Measurements from ENCODE around the gene CFAP74. TPM values are rescaled to one million over a fixed set of nuclear protein-coding genes. Genes with fewer than 3 reads are reported as not detected.

The CFAP74 gene
- polyA plus RNA-seq, 1 experiment, result not detected

DNA sequence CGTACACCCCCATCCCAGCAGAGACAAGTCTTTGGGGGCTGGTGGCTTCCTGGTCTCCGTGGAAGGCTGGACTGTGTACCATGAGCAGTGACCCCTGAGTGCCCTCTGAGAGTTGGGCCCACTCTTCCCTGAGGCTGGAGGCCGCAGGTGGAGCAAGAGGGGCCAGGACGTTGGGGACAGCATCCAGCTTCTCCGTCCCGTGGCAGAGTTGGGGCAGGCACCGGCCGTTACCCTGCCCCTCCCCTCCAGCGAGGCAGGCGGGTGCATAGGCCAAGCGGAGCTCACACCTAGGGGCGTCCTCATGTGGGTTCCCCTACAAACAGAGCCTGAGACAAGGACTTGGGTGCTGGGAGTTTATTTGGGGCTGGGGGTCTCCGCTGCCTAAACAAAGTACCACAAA is 29.6 kb upstream of the CFAP74 start:
- Histone ChIP-seq H3K4me3 (ENCODE audit: low read depth, low read length) (no peak overlapping the region), H3K27ac (ENCODE audit: low read depth, low read length) (no peak overlapping the region), H3K9me3 (ENCODE audit: control insufficient read depth, insufficient read depth, low read length) (no peaks in the 10 kb centered on the region; the same call in 1 of the 2 replicates), H3K27me3 (ENCODE audit: control insufficient read depth, insufficient read depth, low read length) (peaks cover 17% of the 10 kb centered on the region)
- TF ChIP-seq, protein P1, sequence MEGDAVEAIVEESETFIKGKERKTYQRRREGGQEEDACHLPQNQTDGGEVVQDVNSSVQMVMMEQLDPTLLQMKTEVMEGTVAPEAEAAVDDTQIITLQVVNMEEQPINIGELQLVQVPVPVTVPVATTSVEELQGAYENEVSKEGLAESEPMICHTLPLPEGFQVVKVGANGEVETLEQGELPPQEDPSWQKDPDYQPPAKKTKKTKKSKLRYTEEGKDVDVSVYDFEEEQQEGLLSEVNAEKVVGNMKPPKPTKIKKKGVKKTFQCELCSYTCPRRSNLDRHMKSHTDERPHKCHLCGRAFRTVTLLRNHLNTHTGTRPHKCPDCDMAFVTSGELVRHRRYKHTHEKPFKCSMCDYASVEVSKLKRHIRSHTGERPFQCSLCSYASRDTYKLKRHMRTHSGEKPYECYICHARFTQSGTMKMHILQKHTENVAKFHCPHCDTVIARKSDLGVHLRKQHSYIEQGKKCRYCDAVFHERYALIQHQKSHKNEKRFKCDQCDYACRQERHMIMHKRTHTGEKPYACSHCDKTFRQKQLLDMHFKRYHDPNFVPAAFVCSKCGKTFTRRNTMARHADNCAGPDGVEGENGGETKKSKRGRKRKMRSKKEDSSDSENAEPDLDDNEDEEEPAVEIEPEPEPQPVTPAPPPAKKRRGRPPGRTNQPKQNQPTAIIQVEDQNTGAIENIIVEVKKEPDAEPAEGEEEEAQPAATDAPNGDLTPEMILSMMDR (IDR thresholded peaks at IDR 0.05; ENCODE audit: low read depth, low read length), result no peak
- ChIA-PET POLR2A (no interaction called here), CTCF (no interaction called here)
- no peak for DNase-seq (ENCODE audit: low read depth, low spot score)

DNA sequence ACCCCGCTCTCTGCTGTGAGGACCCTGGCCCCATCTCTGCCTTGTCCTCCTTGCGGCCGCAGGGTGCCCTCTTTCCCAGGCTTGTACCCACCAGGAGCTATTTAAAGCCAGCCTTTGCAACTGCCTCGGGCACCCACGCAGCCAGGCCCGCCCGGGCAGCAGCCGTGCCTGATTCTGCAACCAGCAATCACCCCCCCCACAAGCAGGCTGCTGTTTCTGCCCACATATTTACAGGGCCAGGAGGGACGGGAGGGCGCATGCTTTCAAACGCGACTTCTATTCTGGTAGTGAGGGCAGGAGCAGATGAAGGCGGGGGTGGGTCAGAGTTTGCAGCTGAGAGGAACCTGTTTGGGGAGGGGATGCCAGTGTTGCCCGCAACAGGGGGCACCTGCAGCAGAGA is 29.2 kb upstream of the CFAP74 start:
- ChIA-PET CTCF (interaction anchor here (2.7 kb wide), 1 partner anchor 12 kb away, joined by 13 read pairs; no protein-coding TSS in a partner anchor), POLR2A (no interaction called here)

DNA sequence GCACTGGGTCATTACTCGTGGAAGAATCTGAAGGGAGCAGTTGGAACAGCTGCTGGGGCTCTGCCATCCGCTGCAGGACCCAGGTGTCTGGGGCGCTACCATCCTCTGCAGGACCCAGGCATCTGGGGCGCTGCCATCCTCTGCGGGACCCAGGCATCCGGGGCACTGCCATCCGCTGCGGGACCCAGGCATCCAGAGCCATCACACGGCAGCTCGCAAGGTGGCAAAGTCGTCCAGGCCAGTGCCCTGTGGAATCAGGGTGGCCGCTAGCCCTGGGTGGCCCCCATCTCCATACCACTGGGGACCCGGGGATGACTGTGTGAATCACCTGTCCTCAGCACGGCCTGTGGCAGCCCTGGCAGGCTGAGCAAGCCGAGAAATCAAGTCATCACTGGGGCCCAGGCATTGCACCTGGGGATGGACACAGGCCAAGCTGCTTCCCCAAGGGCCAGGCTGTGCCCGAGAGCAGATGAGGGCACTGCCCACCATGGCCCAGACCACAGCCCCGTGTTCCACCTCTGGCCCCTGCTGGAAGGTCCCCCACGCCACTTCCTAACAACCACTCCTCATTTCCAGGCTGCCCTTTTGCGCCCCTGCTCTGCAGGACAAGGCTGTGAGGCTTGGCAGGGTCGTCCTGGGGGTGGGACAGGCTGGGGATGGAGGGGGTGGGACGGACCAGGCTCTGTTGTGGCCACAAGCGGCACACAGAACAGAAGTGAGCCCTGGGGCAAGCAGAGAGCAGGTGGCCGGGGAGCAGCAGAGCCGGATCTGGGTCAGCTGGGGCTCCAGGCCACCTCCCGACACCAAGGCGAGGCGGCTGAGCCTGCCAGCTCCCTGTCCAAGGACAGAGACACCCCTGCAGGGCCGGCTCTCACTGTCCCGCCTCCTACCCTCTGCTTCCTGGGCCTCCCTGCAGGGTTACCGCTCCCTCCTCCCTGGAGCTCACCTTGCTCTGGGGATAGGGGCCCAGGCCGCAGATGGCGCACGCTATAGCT is 28.3 kb upstream of the CFAP74 start:
- Histone ChIP-seq H3K4me3 (ENCODE audit: low read depth, low read length) (no peak overlapping the region), H3K27ac (ENCODE audit: low read depth, low read length) (no peak overlapping the region), H3K9me3 (ENCODE audit: control insufficient read depth, insufficient read depth, low read length) (no peaks in the 10 kb centered on the region; the same call in 1 of the 2 replicates), H3K27me3 (ENCODE audit: control insufficient read depth, insufficient read depth, low read length) (peaks cover 24% of the 10 kb centered on the region)
- TF ChIP-seq, protein P1 (IDR thresholded peaks at IDR 0.05; ENCODE audit: low read depth, low read length), result no peak
- ChIA-PET CTCF (interaction anchor here (0.5 to 2.7 kb wide), 2 partner anchors 13 to 88 kb away, joined by 3 to 13 read pairs; no protein-coding TSS in a partner anchor), POLR2A (no interaction called here)
- DNase-seq (ENCODE audit: low read depth, low spot score), result no peak

More for the DNA sequence above, 29.2 kb upstream of the CFAP74 start:
- no peaks in the 10 kb centered on the region; the same call in 1 of the 2 replicates for H3K9me3 ChIP-seq (ENCODE audit: control insufficient read depth, insufficient read depth, low read length)
- H3K27me3 ChIP-seq (ENCODE audit: control insufficient read depth, insufficient read depth, low read length), result peaks cover 19% of the 10 kb centered on the region
- TF ChIP-seq, protein P1 (IDR thresholded peaks at IDR 0.05; ENCODE audit: low read depth, low read length), result no peak
- H3K4me3 ChIP-seq (ENCODE audit: low read depth, low read length), result no peak overlapping the region
- H3K27ac ChIP-seq (ENCODE audit: low read depth, low read length), result no peak overlapping the region
- DNase-seq (ENCODE audit: low read depth, low spot score), result no peak

DNA sequence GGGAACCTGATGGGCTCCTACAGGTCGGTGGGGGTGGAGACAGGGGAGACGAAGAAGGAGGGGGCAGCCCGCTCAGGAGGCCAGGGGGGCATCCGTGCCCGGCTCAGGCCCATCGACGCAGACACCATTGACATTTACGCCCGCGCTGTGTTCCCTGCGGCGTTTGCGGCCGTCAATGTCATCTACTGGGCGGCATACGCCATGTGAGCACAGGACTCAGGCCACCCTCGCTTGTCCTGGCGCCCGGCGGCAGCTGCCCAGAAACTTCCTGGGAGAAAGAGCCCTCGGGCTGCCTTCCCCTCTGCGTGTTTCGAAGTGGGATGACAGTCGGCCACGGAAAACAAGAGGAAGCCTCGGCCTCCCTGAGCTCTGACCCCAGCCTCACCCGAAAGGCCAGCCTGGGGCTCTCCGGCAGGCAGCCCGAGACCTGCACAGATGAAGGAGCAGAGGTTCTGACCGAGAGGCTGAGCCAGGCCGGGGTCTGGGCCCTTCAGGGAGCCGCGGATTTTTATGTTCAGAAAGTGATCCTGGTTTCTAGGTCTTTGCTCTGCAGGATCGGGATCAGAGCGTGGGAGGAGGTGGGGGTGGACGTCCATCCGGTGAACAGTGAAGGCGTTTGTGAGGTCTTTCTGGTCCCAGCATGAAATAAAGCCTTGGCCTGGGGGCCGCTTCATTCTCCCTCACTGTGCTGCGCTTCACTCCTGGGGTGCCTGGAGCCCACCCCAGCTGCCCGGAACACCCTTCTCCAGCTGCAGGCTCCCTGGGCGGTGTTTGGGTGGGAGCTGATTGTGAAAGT is 26.7 kb upstream of the CFAP74 start:
- POLR2A ChIA-PET, result no interaction called here
- Histone ChIP-seq H3K27ac (ENCODE audit: low read depth, low read length) (no peak overlapping the region), H3K9me3 (ENCODE audit: control insufficient read depth, insufficient read depth, low read length) (no peaks in the 10 kb centered on the region; the same call in 1 of the 2 replicates), H3K27me3 (ENCODE audit: control insufficient read depth, insufficient read depth, low read length) (peaks cover 33% of the 10 kb centered on the region), H3K4me3 (ENCODE audit: low read depth, low read length) (no peak overlapping the region)
- no peak for DNase-seq (ENCODE audit: low read depth, low spot score)
- CTCF ChIA-PET, result interaction anchor here (2.7 kb wide), 1 partner anchor 14 kb away, joined by 13 read pairs; no protein-coding TSS in a partner anchor
- TF ChIP-seq, protein P1 (IDR thresholded peaks at IDR 0.05; ENCODE audit: low read depth, low read length), result no peak

All from AG04450 (cell line).